Measurements from ENCODE around the gene RFWD3.

Gene RFWD3

GRCh38 chr16:74580833-74581232 lies 85.8 kb downstream of the RFWD3 start:
- Mint-ChIP-seq H3K9me3 (peaks cover 22% of the 10 kb centered on the region), H3K4me1 (peaks cover 38% of the 10 kb centered on the region), H3K4me3 (no peak overlapping the region), H3K27me3 (ENCODE audit: low read depth, poor library complexity) (no peaks in the 10 kb centered on the region), H3K36me3 (ENCODE audit: low read depth) (peaks cover 57% of the 10 kb centered on the region), H3K27ac (peak overlapping the region; percentile 91)
- TF ChIP-seq CTCF (IDR thresholded peaks at IDR 0.05), result no peak
- no peak for DNase-seq

- H3K27ac Mint-ChIP-seq, result no peak overlapping the region
- no peak for TF ChIP-seq CTCF (IDR thresholded peaks at IDR 0.05)
- no peak for DNase-seq
- no peak overlapping the region for H3K4me3 Mint-ChIP-seq
- H3K36me3 Mint-ChIP-seq (ENCODE audit: low read depth), result peaks cover 40% of the 10 kb centered on the region
- no peaks in the 10 kb centered on the region for H3K27me3 Mint-ChIP-seq (ENCODE audit: low read depth, poor library complexity)
- H3K4me1 Mint-ChIP-seq, result peaks cover 49% of the 10 kb centered on the region
- H3K9me3 Mint-ChIP-seq, result peaks cover 9% of the 10 kb centered on the region
Measured at GRCh38 chr16:74578838-74579237, 87.8 kb downstream of the RFWD3 start.

GRCh38 chr16:74578433-74578832 lies 88.2 kb downstream of the RFWD3 start:
- Mint-ChIP-seq H3K4me1 (peaks cover 48% of the 10 kb centered on the region), H3K27ac (no peak overlapping the region), H3K4me3 (no peak overlapping the region), H3K9me3 (peaks cover 5% of the 10 kb centered on the region), H3K36me3 (ENCODE audit: low read depth) (peaks cover 36% of the 10 kb centered on the region), H3K27me3 (ENCODE audit: low read depth, poor library complexity) (no peaks in the 10 kb centered on the region)
- no peak for TF ChIP-seq CTCF (IDR thresholded peaks at IDR 0.05)
- no peak for DNase-seq

GRCh38 chr16:74577882-74578366 lies 88.8 kb downstream of the RFWD3 start:
- peaks cover 32% of the 10 kb centered on the region for H3K36me3 Mint-ChIP-seq (ENCODE audit: low read depth)
- H3K4me1 Mint-ChIP-seq, result peaks cover 47% of the 10 kb centered on the region
- no peak for TF ChIP-seq CTCF (IDR thresholded peaks at IDR 0.05)
- no peaks in the 10 kb centered on the region for H3K27me3 Mint-ChIP-seq (ENCODE audit: low read depth, poor library complexity)
- H3K4me3 Mint-ChIP-seq, result no peak overlapping the region
- H3K9me3 Mint-ChIP-seq, result peaks cover 2% of the 10 kb centered on the region
- DNase-seq, result no peak
- no peak overlapping the region for H3K27ac Mint-ChIP-seq

GRCh38 chr16:74575807-74576643 lies 90.7 kb downstream of the RFWD3 start:
- Mint-ChIP-seq H3K27me3 (ENCODE audit: low read depth, poor library complexity) (no peaks in the 10 kb centered on the region), H3K36me3 (ENCODE audit: low read depth) (peaks cover 15% of the 10 kb centered on the region), H3K9me3 (no peaks in the 10 kb centered on the region), H3K4me3 (no peak overlapping the region), H3K27ac (peak overlapping the region; percentile 55), H3K4me1 (peaks cover 50% of the 10 kb centered on the region)
- no peak for DNase-seq
- no peak for TF ChIP-seq CTCF (IDR thresholded peaks at IDR 0.05)
